NT2/D1 (cell line): ENCODE results near the gene LAMC1.

ENCODE experiments used
- SUZ12 ChIP-seq: IDR thresholded peaks from 2 replicates; pipeline ENCODE4 v1.6.1; 2011; ENCODE audit not compliant: insufficient read length, insufficient read depth; ENCODE audit errors: extremely low read depth
- YY1 ChIP-seq: IDR thresholded peaks from 2 replicates; pipeline ENCODE4 v1.6.1; 2011; ENCODE audit not compliant: insufficient read length, insufficient read depth
- ZNF274 ChIP-seq: IDR thresholded peaks from 2 replicates; pipeline ENCODE4 v1.6.1; 2011; ENCODE audit warnings: mild to moderate bottlenecking, low read depth, low read length

GRCh38 chr1:183193963-183194525, 170.8 kb downstream of the LAMC1 start:
- TF ChIP-seq YY1 (no peak), SUZ12 (no peak), ZNF274 (no peak)
